Keratinocyte (primary cell): ENCODE data around the gene C22orf15. TPM values are rescaled to one million over a fixed set of nuclear protein-coding genes. Genes with fewer than 3 reads are reported as not detected.

Experiments
- DNase-seq: peaks from one replicate; pipeline ENCODE4 v3.0.0-alpha.2; 2011; ENCODE audit warnings: low read depth, missing footprints, low spot score
- FAIRE-seq: peaks from 2 replicates; lab custom pipeline; 2011; peaks lifted over from hg19 to GRCh38; lab: Jason Lieb, UNC
- H2AFZ ChIP-seq: 2 replicates; pipeline ENCODE4 v1.6.0; 2012; ENCODE audit warnings: low read length, control low read depth, inconsistent platforms; ENCODE audit not compliant: control insufficient read depth
- H3K27ac ChIP-seq: 2 replicates; pipeline ENCODE4 v1.5.1; 2011; ENCODE audit warnings: low read length; ENCODE audit not compliant: control insufficient read depth, insufficient read depth
- H3K27me3 ChIP-seq: 3 replicates; pipeline ENCODE4 v1.6.0; 2011; ENCODE audit warnings: low read length; ENCODE audit not compliant: control insufficient read depth, insufficient read depth; ENCODE audit errors: extremely low read depth
- H3K36me3 ChIP-seq, 2 experiments: 2 replicates in 1 of 2; 3 replicates in 1 of 2; pipeline ENCODE4 v1.5.1; 2011; ENCODE audit warnings: low read length in 2 of 2, mild to moderate bottlenecking in 1 of 2; ENCODE audit not compliant: control insufficient read depth in 2 of 2, insufficient read depth in 2 of 2; ENCODE audit errors: extremely low read depth in 1 of 2
- H3K4me1 ChIP-seq: 3 replicates; pipeline ENCODE4 v1.5.1; 2011; ENCODE audit warnings: low read length; ENCODE audit not compliant: control insufficient read depth, insufficient read depth; ENCODE audit errors: extremely low read depth
- H3K4me2 ChIP-seq: 3 replicates; pipeline ENCODE4 v1.6.0; 2011; ENCODE audit warnings: low read depth, low read length; ENCODE audit not compliant: control insufficient read depth, insufficient read depth; ENCODE audit errors: extremely low read depth
- H3K4me3 ChIP-seq, 3 experiments: fragments of 200-600 bp in 1 of 3; sonication (generic) in 1 of 3; 2 replicates in 2 of 3; 3 replicates in 1 of 3; pipeline ENCODE4 v1.5.1; 2011 to 2016; ENCODE audit warnings: low read length in 3 of 3, mild to moderate bottlenecking in 3 of 3, control low read depth in 2 of 3, inconsistent platforms in 1 of 3, low read depth in 1 of 3, mixed read lengths in 1 of 3, mixed run types in 1 of 3, moderate library complexity in 1 of 3; ENCODE audit not compliant: control insufficient read depth in 2 of 3, insufficient read depth in 2 of 3; ENCODE audit errors: extremely low read depth in 1 of 3
- H3K79me2 ChIP-seq: 2 replicates; pipeline ENCODE4 v1.6.0; 2012; ENCODE audit warnings: low read length; ENCODE audit not compliant: control insufficient read depth, insufficient read depth
- H3K9ac ChIP-seq: 3 replicates; pipeline ENCODE4 v1.6.0; 2011; ENCODE audit warnings: low read length; ENCODE audit not compliant: control insufficient read depth, insufficient read depth; ENCODE audit errors: extremely low read depth
- H3K9me1 ChIP-seq: 3 replicates; pipeline ENCODE4 v1.6.0; 2011; ENCODE audit warnings: low read length; ENCODE audit not compliant: control insufficient read depth, insufficient read depth; ENCODE audit errors: extremely low read depth
- H3K9me3 ChIP-seq: 2 replicates; pipeline ENCODE4 v1.5.1; 2012; ENCODE audit warnings: low read depth, low read length; ENCODE audit not compliant: control insufficient read depth
- H4K20me1 ChIP-seq: 3 replicates; pipeline ENCODE4 v1.6.0; 2011; ENCODE audit warnings: low read length; ENCODE audit not compliant: control insufficient read depth, insufficient read depth; ENCODE audit errors: extremely low read depth
- CTCF ChIP-seq, 3 experiments: IDR thresholded peaks in 1 of 3; conservative IDR thresholded peaks in 1 of 3; optimal IDR thresholded peaks in 1 of 3; 2 replicates in 2 of 3; 3 replicates in 1 of 3; pipeline versions ENCODE3 to v1.5.1; 2011; ENCODE audit warnings: low read length in 3 of 3, mild to moderate bottlenecking in 3 of 3, moderate library complexity in 2 of 3, control low read depth in 1 of 3, inconsistent platforms in 1 of 3; ENCODE audit not compliant: insufficient read depth in 2 of 3; ENCODE audit errors: extremely low read depth in 1 of 3
- EZH2 ChIP-seq: IDR thresholded peaks from one replicate; pipeline ENCODE4 v1.6.1; 2012; ENCODE audit warnings: inconsistent platforms, mild to moderate bottlenecking, low read length, moderate library complexity
- dilution Hi-C: fragments of 300-500 bp; cut with MboI; formaldehyde crosslinking; loops from one replicate; pipeline ENCODE4 v1.7.0; 2020; ENCODE audit warnings: low sequenced_read_pairs; ENCODE audit not compliant: extremely low pct_ligation_motif_present
- polyA plus RNA-seq, 5 experiments: library from polyadenylated mRNA; depleted of rRNA in 3 of 5; stranded (reverse) in 3 of 5; stranded (forward) in 1 of 5; unstranded in 1 of 5; fragments of >200 nt; gene quantifications; 1 replicate in 1 of 5; 2 replicates in 3 of 5; 3 replicates in 1 of 5; pipeline versions ENCODE4 v1.2.1 to v1.2.3, GENCODE V29; 2011 to 2012; ENCODE audit warnings: missing spikeins in 2 of 5, low read depth in 1 of 5, low replicate concordance in 1 of 5

The C22orf15 gene
- polyA plus RNA-seq, 1 donor (not counting 4 experiments of a cell fraction or from before 2014, with no cell fraction given) = not detected

GRCh38 chr22:23720855-23721254 lies 41.9 kb upstream of the C22orf15 start:
- TF ChIP-seq EZH2 (no peak), CTCF (optimal IDR thresholded peaks at IDR 0.05 in 1 of 3, IDR thresholded peaks at IDR 0.05 in 1 of 3, conservative IDR thresholded peaks at IDR 0.05 in 1 of 3; ENCODE audit: extremely low read depth in 1 of 3, insufficient read depth in 2 of 3, low read length in 3 of 3) (no peak)
- no peak overlapping the region for H2AFZ ChIP-seq
- no peak for FAIRE-seq
- DNase-seq = no peak
- H3K9me1 ChIP-seq = no peaks in the 10 kb centered on the region
- dilution Hi-C loops = no loop called here
- H3K4me3 ChIP-seq = no peak overlapping the region
- H3K4me1 ChIP-seq = no peaks in the 10 kb centered on the region
- H3K9me3 ChIP-seq = no peaks in the 10 kb centered on the region
- H3K4me2 ChIP-seq = no peak overlapping the region
- no peaks in the 10 kb centered on the region for H4K20me1 ChIP-seq
- peaks cover 7% of the 10 kb centered on the region for H3K79me2 ChIP-seq
- no peak overlapping the region for H3K9ac ChIP-seq
- no peak overlapping the region for H3K27ac ChIP-seq
- no peaks in the 10 kb centered on the region for H3K36me3 ChIP-seq
- no peaks in the 10 kb centered on the region for H3K27me3 ChIP-seq

- dilution Hi-C loops = no loop called here
- Histone ChIP-seq H3K9me1 (no peaks in the 10 kb centered on the region), H3K4me2 (no peak overlapping the region), H3K9ac (no peak overlapping the region), H3K27ac (no peak overlapping the region), H4K20me1 (no peaks in the 10 kb centered on the region), H3K9me3 (no peaks in the 10 kb centered on the region), H3K4me1 (no peaks in the 10 kb centered on the region), H2AFZ (no peak overlapping the region), H3K36me3 (no peaks in the 10 kb centered on the region), H3K27me3 (no peaks in the 10 kb centered on the region), H3K79me2 (no peaks in the 10 kb centered on the region), H3K4me3 (no peak overlapping the region)
- FAIRE-seq = no peak
- no peak for DNase-seq
- TF ChIP-seq EZH2 = no peak
- TF ChIP-seq CTCF (optimal IDR thresholded peaks at IDR 0.05 in 1 of 3, IDR thresholded peaks at IDR 0.05 in 1 of 3, conservative IDR thresholded peaks at IDR 0.05 in 1 of 3; ENCODE audit: extremely low read depth in 1 of 3, insufficient read depth in 2 of 3, low read length in 3 of 3) = no peak
Measured at GRCh38 chr22:23722160-23722559, 40.6 kb upstream of the C22orf15 start.
